Keratinocyte (primary cell): ENCODE data around the gene IER5. TPM values are rescaled to one million over a fixed set of nuclear protein-coding genes. Genes with fewer than 3 reads are reported as not detected.

Experiments used
- DNase-seq: peaks from one replicate; pipeline ENCODE4 v3.0.0-alpha.2; 2011; ENCODE audit warnings: low read depth, missing footprints, low spot score
- FAIRE-seq: peaks from 2 replicates; lab custom pipeline; 2011; peaks lifted over from hg19 to GRCh38; lab: Jason Lieb, UNC
- H2AFZ ChIP-seq: 2 replicates; pipeline ENCODE4 v1.6.0; 2012; ENCODE audit warnings: low read length, control low read depth, inconsistent platforms; ENCODE audit not compliant: control insufficient read depth
- H3K27ac ChIP-seq: 2 replicates; pipeline ENCODE4 v1.5.1; 2011; ENCODE audit warnings: low read length; ENCODE audit not compliant: control insufficient read depth, insufficient read depth
- H3K27me3 ChIP-seq: 3 replicates; pipeline ENCODE4 v1.6.0; 2011; ENCODE audit warnings: low read length; ENCODE audit not compliant: control insufficient read depth, insufficient read depth; ENCODE audit errors: extremely low read depth
- H3K36me3 ChIP-seq, 2 experiments: 2 replicates in 1 of 2; 3 replicates in 1 of 2; pipeline ENCODE4 v1.5.1; 2011; ENCODE audit warnings: low read length in 2 of 2, mild to moderate bottlenecking in 1 of 2; ENCODE audit not compliant: control insufficient read depth in 2 of 2, insufficient read depth in 2 of 2; ENCODE audit errors: extremely low read depth in 1 of 2
- H3K4me1 ChIP-seq: 3 replicates; pipeline ENCODE4 v1.5.1; 2011; ENCODE audit warnings: low read length; ENCODE audit not compliant: control insufficient read depth, insufficient read depth; ENCODE audit errors: extremely low read depth
- H3K4me2 ChIP-seq: 3 replicates; pipeline ENCODE4 v1.6.0; 2011; ENCODE audit warnings: low read depth, low read length; ENCODE audit not compliant: control insufficient read depth, insufficient read depth; ENCODE audit errors: extremely low read depth
- H3K4me3 ChIP-seq, 3 experiments: fragments of 200-600 bp in 1 of 3; sonication (generic) in 1 of 3; 2 replicates in 2 of 3; 3 replicates in 1 of 3; pipeline ENCODE4 v1.5.1; 2011 to 2016; ENCODE audit warnings: low read length in 3 of 3, mild to moderate bottlenecking in 3 of 3, control low read depth in 2 of 3, inconsistent platforms in 1 of 3, low read depth in 1 of 3, mixed read lengths in 1 of 3, mixed run types in 1 of 3, moderate library complexity in 1 of 3; ENCODE audit not compliant: control insufficient read depth in 2 of 3, insufficient read depth in 2 of 3; ENCODE audit errors: extremely low read depth in 1 of 3
- H3K79me2 ChIP-seq: 2 replicates; pipeline ENCODE4 v1.6.0; 2012; ENCODE audit warnings: low read length; ENCODE audit not compliant: control insufficient read depth, insufficient read depth
- H3K9ac ChIP-seq: 3 replicates; pipeline ENCODE4 v1.6.0; 2011; ENCODE audit warnings: low read length; ENCODE audit not compliant: control insufficient read depth, insufficient read depth; ENCODE audit errors: extremely low read depth
- H3K9me1 ChIP-seq: 3 replicates; pipeline ENCODE4 v1.6.0; 2011; ENCODE audit warnings: low read length; ENCODE audit not compliant: control insufficient read depth, insufficient read depth; ENCODE audit errors: extremely low read depth
- H3K9me3 ChIP-seq: 2 replicates; pipeline ENCODE4 v1.5.1; 2012; ENCODE audit warnings: low read depth, low read length; ENCODE audit not compliant: control insufficient read depth
- H4K20me1 ChIP-seq: 3 replicates; pipeline ENCODE4 v1.6.0; 2011; ENCODE audit warnings: low read length; ENCODE audit not compliant: control insufficient read depth, insufficient read depth; ENCODE audit errors: extremely low read depth
- CTCF ChIP-seq, 3 experiments: IDR thresholded peaks in 1 of 3; conservative IDR thresholded peaks in 1 of 3; optimal IDR thresholded peaks in 1 of 3; 2 replicates in 2 of 3; 3 replicates in 1 of 3; pipeline versions ENCODE3 to v1.5.1; 2011; ENCODE audit warnings: low read length in 3 of 3, mild to moderate bottlenecking in 3 of 3, moderate library complexity in 2 of 3, control low read depth in 1 of 3, inconsistent platforms in 1 of 3; ENCODE audit not compliant: insufficient read depth in 2 of 3; ENCODE audit errors: extremely low read depth in 1 of 3
- EZH2 ChIP-seq: IDR thresholded peaks from one replicate; pipeline ENCODE4 v1.6.1; 2012; ENCODE audit warnings: inconsistent platforms, mild to moderate bottlenecking, low read length, moderate library complexity
- dilution Hi-C: fragments of 300-500 bp; cut with MboI; formaldehyde crosslinking; loops from one replicate; pipeline ENCODE4 v1.7.0; 2020; ENCODE audit warnings: low sequenced_read_pairs; ENCODE audit not compliant: extremely low pct_ligation_motif_present
- polyA plus RNA-seq, 5 experiments: library from polyadenylated mRNA; depleted of rRNA in 3 of 5; stranded (reverse) in 3 of 5; stranded (forward) in 1 of 5; unstranded in 1 of 5; fragments of >200 nt; gene quantifications; 1 replicate in 1 of 5; 2 replicates in 3 of 5; 3 replicates in 1 of 5; pipeline versions ENCODE4 v1.2.1 to v1.2.3, GENCODE V29; 2011 to 2012; ENCODE audit warnings: missing spikeins in 2 of 5, low read depth in 1 of 5, low replicate concordance in 1 of 5

Gene IER5
- polyA plus RNA-seq, 1 donor (not counting 4 experiments of a cell fraction or from before 2014, with no cell fraction given): 22.5 TPM

- no peak overlapping the region for H2AFZ ChIP-seq
- FAIRE-seq (no peak), DNase-seq (no peak)
- H3K27me3 ChIP-seq: no peaks in the 10 kb centered on the region
- H3K4me3 ChIP-seq: no peak overlapping the region
- H4K20me1 ChIP-seq: no peaks in the 10 kb centered on the region
- TF ChIP-seq CTCF (optimal IDR thresholded peaks at IDR 0.05 in 1 of 3, IDR thresholded peaks at IDR 0.05 in 1 of 3, conservative IDR thresholded peaks at IDR 0.05 in 1 of 3; ENCODE audit: extremely low read depth in 1 of 3, insufficient read depth in 2 of 3, low read length in 3 of 3) (no peak), EZH2 (no peak)
- H3K4me2 ChIP-seq: no peak overlapping the region
- H3K36me3 ChIP-seq: no peaks in the 10 kb centered on the region
- no peaks in the 10 kb centered on the region for H3K79me2 ChIP-seq
- H3K9me3 ChIP-seq: no peaks in the 10 kb centered on the region
- no peaks in the 10 kb centered on the region for H3K9me1 ChIP-seq
- dilution Hi-C loops: no loop called here
- no peak overlapping the region for H3K27ac ChIP-seq
- peaks cover 26% of the 10 kb centered on the region for H3K4me1 ChIP-seq
- H3K9ac ChIP-seq: no peak overlapping the region
These were observed 45.5 kb downstream of the IER5 start for GRCh38 chr1:181133969-181134418.

- H3K4me2 ChIP-seq: peak overlapping the region; percentile 84
- H3K4me3 ChIP-seq: peak overlapping the region; percentile 7 to 28 (median 25)
- FAIRE-seq: peak; percentile 48
- no peaks in the 10 kb centered on the region for H3K27me3 ChIP-seq
- H3K27ac ChIP-seq: peak overlapping the region; percentile 92
- H3K9me1 ChIP-seq: no peaks in the 10 kb centered on the region
- TF ChIP-seq EZH2 (no peak), CTCF (optimal IDR thresholded peaks at IDR 0.05 in 1 of 3, IDR thresholded peaks at IDR 0.05 in 1 of 3, conservative IDR thresholded peaks at IDR 0.05 in 1 of 3; ENCODE audit: extremely low read depth in 1 of 3, insufficient read depth in 2 of 3, low read length in 3 of 3) (no peak)
- peaks cover 34% of the 10 kb centered on the region for H3K4me1 ChIP-seq
- dilution Hi-C loops: no loop called here
- no peaks in the 10 kb centered on the region for H3K9me3 ChIP-seq
- no peaks in the 10 kb centered on the region for H3K79me2 ChIP-seq
- H2AFZ ChIP-seq: peak overlapping the region; percentile 71
- H3K9ac ChIP-seq: peak overlapping the region; percentile 86
- H4K20me1 ChIP-seq: no peaks in the 10 kb centered on the region
- H3K36me3 ChIP-seq: no peaks in the 10 kb centered on the region
- DNase-seq: peak; percentile 92
These were observed 46.3 kb downstream of the IER5 start for GRCh38 chr1:181134543-181135436.
